HG03175 (cell line): ENCODE results near the gene CYTH1.

ENCODE experiments used
- ATAC-seq: cut with Tn5 transposase; IDR thresholded peaks from one replicate; pipeline ENCODE4 v1.9.1; 2021; ENCODE audit warnings: mild to moderate bottlenecking, moderate library complexity; ENCODE audit not compliant: unreplicated experiment

CYTH1 gene

DNA sequence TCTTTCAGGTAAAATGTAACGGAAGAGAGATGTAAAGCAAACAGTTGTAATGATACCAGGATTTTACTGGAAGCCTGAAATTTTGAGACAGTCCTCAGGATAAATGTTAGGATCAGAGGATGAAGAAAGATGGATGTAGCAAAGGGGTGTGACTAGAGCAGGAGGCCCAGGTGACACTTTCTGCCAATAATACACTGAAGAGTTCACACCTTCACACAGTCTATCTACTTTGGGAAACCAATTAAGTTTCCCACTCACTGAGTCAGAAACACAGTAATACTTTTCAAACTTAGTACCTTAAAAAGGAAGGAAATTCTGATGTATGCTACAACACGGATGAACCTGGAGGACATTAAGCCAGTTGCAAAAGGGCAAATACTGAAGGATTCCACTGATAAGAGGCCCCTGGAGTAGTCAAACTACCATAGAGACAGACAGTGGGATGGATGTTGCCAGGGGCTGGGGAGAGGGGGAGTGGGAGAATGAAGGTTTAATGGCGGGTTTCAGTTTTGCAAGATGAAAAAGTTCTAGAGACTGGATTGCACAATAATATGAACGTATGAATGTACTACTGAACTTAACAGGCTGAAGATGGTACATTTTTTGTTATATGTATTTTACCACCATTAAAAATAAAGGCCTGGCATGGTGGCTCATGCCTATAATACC, 62.3 kb downstream of the CYTH1 start:
- no peak for ATAC-seq

- no peak for ATAC-seq
Measured at GRCh38 chr17:78718575-78719208, 63.4 kb downstream of the CYTH1 start.

DNA sequence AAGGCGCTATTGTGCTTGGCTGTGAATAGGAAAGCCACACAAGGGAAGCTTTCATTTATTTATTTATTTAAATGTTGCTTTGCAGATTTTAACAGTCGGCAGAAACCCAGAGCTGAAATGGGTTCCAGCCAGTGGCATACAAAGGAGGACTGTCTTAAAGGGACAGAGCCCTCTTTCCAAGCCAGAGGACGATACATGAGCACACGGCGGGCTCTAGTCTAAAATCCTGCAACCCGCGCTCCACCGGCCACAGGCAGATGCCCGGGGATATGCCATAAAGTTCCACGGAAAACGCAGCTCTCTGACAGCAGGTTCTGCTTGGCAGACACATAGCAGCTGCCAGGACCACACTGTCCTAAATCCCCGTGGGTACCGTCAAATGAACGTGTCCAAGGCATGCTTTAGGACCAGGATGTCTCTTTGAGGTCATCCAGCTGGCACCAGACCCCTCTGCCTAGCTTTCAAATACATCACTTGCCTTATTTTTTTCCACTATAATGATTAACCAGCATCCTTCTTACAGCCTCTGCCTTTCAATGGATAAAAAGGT, 64.6 kb downstream of the CYTH1 start:
- no peak for ATAC-seq

GRCh38 chr17:78716814-78717393, 65.2 kb downstream of the CYTH1 start:
- ATAC-seq, result no peak

DNA sequence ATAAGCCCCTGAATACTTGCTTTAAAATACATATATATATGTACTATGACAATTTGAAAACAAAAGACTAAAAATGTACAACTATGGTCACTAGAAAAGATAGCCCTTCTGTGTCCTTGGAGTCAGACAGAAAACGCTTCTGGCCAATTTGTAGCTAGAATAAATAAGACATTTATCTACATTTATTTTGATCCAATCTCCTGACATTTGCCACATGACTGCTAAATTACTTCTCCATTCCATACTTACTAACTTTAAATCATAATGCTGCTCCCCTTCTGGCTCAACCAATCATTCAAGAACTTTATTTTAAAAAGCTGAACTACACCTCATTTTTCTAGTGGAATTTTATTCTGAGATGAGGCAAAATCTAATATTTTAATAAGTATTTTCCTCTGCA, 65.8 kb downstream of the CYTH1 start:
- no peak for ATAC-seq

DNA sequence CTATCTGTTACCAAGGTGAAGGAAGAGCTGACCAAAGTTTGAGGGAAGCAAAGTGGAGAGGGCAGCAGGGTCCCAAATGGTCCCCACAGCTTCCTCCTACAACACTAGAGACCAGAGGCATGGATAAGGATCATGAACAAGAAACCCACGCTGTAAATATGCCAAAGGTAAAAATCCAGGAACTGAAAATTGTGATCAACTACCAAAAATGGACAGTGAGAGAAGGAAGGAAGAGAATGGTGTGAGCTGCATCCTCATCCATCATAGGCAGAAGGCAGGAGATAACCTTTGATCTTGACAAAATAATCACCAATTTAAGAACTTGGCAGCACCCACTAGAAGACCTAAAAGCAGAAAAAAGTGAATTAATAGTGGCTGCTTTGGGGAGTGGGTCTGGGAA, 66.2 kb downstream of the CYTH1 start:
- no peak for ATAC-seq

DNA sequence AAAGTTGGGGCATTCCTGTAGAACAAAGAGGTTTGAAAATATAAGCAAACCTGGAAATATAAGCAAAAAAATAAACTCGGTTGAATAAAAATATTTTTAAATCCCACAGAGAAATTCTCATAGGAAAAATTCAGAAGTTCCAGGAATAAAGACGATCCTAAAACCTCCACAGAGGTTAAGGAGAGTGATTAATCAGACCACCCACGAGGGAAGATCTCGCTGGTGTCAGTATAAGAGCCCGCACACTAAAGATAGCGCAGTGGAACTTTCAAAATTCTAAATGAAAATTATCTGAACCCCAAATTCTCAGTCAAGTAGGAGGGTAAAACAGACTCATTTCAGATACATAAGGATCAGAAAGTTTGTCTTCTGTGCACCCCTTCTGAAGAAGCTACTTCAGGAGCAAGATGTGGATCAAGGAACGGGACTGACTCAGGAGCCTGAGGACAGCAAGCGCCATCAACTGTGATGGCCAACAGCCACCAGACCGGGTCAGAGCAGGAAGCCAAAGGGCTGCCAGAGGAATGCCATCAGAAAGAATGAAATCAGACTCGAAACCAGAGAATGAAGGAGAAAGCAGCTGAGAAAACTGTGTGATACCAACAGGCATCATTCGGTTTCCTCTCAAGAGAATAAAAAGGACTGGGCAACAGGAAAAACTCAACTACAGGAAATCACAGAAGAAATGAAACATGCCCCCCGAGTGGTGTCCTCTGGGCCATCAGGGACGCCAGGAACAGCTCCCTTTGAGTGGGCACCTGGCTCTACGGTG, 66.9 kb downstream of the CYTH1 start:
- ATAC-seq, result no peak

- ATAC-seq, result no peak
Measured at GRCh38 chr17:78714534-78714933, 67.5 kb downstream of the CYTH1 start.

DNA sequence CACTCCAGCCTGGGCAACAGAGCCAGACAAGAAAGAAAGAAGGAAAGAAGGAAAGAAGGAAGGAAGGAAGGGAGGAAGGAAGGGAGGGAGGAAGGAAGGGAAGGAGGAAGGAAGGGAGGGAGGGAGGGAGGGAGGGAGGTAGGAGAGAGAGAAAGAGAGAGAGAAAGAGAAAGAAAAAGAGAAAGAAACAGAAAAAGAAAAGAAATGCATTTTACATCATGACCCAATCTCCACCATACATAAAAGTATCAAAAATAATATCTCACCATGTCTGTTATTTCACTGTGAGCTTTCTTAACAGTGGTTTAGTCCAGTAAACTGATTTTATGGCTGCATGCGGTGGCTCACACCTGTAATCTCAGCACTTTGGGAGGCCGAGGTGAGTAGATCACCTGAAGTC, 70.0 kb downstream of the CYTH1 start:
- ATAC-seq, result no peak

DNA sequence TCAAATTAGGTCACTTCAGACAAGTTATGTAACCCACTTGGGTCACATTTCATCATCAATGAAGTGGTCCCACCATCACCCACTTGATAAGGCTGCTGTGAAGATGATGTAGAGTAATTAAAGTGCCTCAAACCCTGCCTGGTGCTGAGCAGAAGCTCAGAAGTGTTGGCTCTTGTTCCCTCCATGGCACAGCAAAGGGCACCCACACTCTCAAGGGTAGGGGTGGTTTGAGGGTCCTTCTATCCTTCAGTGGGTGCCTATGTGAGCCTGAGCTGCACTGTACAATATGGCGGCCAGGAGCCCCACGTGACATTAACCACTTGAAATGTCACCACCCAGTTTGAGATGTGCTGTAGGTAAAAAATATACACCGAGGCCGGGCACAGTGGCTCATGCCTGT, 71.5 kb downstream of the CYTH1 start:
- no peak for ATAC-seq

GRCh38 chr17:78709751-78710181, 72.3 kb downstream of the CYTH1 start:
- no peak for ATAC-seq

- peak; percentile 51 for ATAC-seq
Measured at GRCh38 chr17:78709119-78709681, 72.9 kb downstream of the CYTH1 start.

DNA sequence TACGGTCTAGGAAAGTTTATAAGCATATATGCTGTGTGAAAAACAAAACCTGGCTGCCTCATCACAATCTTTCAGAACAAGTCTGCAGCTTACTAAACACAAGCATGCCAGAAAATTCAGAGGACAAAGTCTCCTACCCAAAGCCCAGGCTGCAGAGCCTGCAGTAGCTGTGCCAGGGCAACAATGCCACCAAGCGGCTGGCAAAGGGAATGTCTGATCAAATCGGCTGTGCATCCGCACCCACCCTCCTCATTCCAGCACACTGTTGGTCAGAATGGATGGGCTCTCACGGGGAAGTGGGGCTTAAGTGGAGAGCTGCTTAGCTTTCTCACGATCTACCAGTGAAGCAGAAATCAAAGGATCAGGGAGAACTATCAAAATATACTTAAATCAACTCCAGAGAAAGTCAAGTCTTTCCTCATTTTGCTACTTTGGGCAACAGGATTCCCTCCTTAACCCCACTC, 73.5 kb downstream of the CYTH1 start:
- peak; percentile 46 for ATAC-seq

- ATAC-seq, result no peak
Measured at GRCh38 chr17:78707923-78708322, 74.2 kb downstream of the CYTH1 start.

GRCh38 chr17:78707016-78707415, 75.1 kb downstream of the CYTH1 start:
- ATAC-seq, result no peak

GRCh38 chr17:78706271-78706915, 75.7 kb downstream of the CYTH1 start:
- ATAC-seq, result peak; percentile 57

GRCh38 chr17:78705071-78705470, 77.0 kb downstream of the CYTH1 start:
- ATAC-seq, result no peak

- no peak for ATAC-seq
Measured at GRCh38 chr17:78704594-78704993, 77.5 kb downstream of the CYTH1 start.

- ATAC-seq, result no peak
Measured at GRCh38 chr17:78697554-78698343, 84.3 kb downstream of the CYTH1 start.

- ATAC-seq, result no peak
Measured at GRCh38 chr17:78697122-78697521, 85.0 kb downstream of the CYTH1 start.
